ENCODE measurements around the gene IGSF9B.

- no peak for TF ChIP-seq GATA3 (IDR thresholded peaks at IDR 0.05; ENCODE audit: low read depth, low read length)
- TF ChIP-seq GATA2 (IDR thresholded peaks at IDR 0.05; ENCODE audit: low read depth, low read length): no peak
Measured at GRCh38 chr11:134004496-134005172, 47.9 kb upstream of the IGSF9B start.

Measured in SH-SY5Y (cell line).